GM12892 (cell line): ENCODE measurements around the gene HS3ST5.
"Not testable (repeated sequence)": the region's sequence is repeated elsewhere in the genome, so short reads cannot be mapped to it uniquely, and the experiment has no call there.

Experiments
- DNase-seq: peaks from one replicate; pipeline ENCODE4 v3.0.0; 2011; ENCODE audit not compliant: insufficient read length
- FAIRE-seq: peaks from 2 replicates; lab custom pipeline; 2011; peaks lifted over from hg19 to GRCh38; lab: Jason Lieb, UNC
- POLR2A ChIP-seq: IDR thresholded peaks from 2 replicates; pipeline ENCODE4 v1.6.1; 2011; ENCODE audit warnings: low read depth, low read length, control low read depth
- POLR2AphosphoS5 ChIP-seq: IDR thresholded peaks from 2 replicates; pipeline ENCODE4 v1.6.1; 2011; ENCODE audit warnings: low read depth, low read length, control low read depth
- TAF1 ChIP-seq: IDR thresholded peaks from 2 replicates; pipeline ENCODE4 v1.6.1; 2011; ENCODE audit warnings: low read depth, mild to moderate bottlenecking, control low read depth, low read length, borderline replicate concordance

HS3ST5 gene

DNA sequence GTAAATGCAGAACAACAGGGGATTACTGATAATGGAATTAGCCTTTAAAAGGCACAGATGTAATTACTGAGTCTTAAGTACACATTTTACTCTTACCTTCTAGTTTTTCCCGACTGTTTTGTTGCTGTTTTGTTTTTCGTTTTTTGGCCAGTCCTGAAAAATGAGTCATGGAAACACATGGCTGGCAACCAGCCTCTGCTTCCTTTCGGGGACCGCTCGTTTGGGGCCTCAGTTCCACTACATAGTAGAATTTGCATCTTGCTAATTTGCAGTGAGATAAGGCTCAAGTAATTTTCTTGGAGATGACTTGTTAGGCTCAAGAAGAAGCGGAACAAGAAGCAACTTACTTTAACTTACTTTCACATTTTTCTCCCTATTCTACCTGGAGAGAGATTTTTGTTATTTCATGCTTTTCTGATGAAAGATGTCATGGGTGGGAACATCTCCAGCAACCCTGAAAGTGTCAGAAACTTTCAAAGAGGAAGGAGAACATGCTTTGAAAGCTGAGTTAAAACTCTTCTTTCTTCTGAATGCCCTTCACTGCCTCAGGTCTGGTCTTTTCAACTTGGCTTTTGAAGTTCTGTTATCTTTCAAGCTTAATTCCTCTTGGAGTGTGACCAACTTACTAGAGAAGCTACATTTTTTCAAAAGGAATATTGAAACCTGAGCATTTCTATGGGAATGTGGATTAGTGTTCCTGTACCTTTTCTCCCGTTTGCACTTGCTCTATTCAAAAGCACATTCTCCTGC is 300.4 kb downstream of the HS3ST5 start:
- DNase-seq, result no peak
- no peak for TF ChIP-seq POLR2A
- no peak for TF ChIP-seq POLR2AphosphoS5
- no peak for TF ChIP-seq TAF1
- peak; percentile 38 for FAIRE-seq

DNA sequence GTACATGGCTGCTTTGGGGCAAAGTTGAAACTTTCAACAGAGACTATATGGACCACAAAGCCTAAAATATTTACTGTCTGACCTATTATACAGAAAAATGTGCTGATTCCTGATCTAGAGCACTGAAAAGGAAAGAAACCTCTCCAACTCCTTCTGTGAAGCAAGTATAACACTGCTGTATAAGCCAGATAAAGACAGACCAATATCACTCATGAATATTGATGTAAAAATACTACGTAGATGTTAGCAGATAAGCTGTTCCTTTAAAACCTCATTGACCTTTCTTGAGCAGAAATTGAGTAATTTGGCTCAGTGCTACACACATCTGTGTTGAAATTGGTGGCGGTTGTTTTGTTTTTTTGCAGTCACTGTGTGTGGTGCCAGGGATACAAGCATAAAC is 302.0 kb downstream of the HS3ST5 start:
- DNase-seq, result no peak

DNA sequence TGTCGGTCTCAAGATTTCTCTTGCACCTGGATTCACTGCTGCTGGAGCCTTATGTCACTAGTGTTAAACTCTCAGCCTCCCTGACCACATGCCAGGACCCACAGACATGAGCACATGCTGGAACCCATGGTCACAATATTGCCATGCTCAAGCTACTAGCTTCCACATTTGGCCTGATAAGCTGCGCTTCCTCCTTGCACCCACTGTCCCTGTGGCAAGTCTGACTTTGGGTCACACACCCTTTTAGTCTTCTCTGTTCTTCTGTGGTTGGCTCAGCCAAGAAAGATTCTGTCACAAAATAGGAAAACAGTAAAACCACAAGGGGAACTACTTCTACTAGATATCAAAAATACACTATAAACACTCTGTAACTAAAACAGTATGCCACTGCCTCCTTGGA is 303.0 kb downstream of the HS3ST5 start:
- FAIRE-seq (no peak), DNase-seq (no peak)
- TF ChIP-seq POLR2A, result no peak
- no peak for TF ChIP-seq POLR2AphosphoS5
- no peak for TF ChIP-seq TAF1

More for the DNA sequence above, 302.0 kb downstream of the HS3ST5 start:
- TF ChIP-seq POLR2A, result no peak
- FAIRE-seq, result no peak

DNA sequence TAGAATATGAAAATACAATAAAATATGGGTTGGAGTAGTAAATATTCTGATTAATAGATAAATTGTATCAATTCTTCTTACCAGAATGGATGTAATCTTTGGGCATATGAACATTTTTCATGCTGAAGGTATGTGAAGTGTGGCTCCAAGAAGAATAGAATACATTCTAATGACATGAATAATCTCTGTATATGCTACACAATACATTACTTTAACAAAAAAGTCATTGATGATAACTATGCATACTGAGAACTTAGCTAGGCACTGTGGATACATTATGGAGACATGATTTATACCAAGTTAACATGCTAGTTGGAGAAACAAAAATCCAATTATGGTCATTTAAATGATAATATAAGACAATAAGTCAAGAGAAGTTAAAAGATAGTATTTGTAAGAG is 309.2 kb downstream of the HS3ST5 start:
- no peak for TF ChIP-seq POLR2AphosphoS5
- no peak for TF ChIP-seq TAF1
- DNase-seq (no peak), FAIRE-seq (no peak)

DNA sequence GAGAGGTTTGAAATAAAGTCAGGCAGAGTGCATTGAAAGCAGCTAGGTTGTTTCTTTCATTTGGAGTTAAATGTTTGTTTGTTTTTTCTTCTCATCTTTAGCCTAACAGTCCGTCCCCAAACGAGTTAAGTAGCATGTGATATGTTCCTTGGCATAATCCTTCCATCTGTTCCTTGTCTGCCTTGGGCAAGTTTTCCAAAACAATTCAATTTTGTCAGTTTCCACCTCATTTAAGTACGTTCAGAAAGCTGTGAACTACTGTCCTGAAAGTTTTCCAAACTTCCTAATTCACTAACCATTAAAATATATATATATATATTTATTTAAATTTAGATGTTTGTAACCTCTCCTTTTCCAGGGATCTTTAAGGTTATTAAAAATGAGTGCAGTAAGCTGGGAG is 310.1 kb downstream of the HS3ST5 start:
- no peak for DNase-seq
- TF ChIP-seq POLR2A, result no peak
- no peak for TF ChIP-seq POLR2AphosphoS5
- no peak for TF ChIP-seq TAF1
- no peak for FAIRE-seq

DNA sequence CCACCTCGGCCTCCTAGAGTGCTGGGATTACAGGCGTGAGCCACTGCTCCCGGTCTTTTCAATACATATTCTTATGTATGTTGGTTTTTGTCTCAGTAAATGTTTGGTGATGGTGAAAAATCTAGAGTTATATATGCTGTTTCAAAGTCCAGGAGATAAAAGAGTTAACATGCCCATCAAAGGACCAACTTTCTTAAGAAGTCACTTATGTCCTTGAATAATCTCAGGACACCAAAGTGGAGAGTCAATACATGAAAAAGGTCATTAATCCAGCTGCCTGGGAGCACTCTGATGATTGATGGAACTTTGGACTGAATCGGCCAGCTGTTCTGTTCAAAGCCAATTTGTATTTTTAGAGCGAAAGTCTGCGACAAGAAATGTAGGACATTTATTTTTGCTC is 312.1 kb downstream of the HS3ST5 start:
- DNase-seq, result no peak
- no peak for TF ChIP-seq POLR2AphosphoS5
- TF ChIP-seq POLR2A, result no peak
- TF ChIP-seq TAF1, result no peak
- no peak for FAIRE-seq

DNA sequence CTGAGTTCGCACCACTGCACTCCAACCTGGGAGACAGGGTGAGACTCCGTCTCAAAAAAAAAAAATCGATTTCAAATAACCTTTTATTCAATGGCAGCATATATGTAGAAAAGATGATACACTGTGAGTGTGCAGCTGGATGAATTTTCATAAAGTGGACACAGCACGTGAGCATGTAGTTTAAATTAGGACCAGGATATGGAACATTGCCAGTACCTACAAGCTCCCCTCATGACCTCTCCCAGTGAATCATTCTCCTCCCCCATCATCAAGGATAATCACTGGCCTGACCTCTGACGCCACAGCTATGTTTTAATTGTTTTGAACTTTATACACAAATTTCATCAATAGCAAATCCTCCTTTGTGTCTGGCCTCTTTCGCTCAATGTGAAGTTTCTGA is 318.1 kb downstream of the HS3ST5 start:
- TF ChIP-seq POLR2A, result no peak
- DNase-seq (no peak), FAIRE-seq (no peak)

DNA sequence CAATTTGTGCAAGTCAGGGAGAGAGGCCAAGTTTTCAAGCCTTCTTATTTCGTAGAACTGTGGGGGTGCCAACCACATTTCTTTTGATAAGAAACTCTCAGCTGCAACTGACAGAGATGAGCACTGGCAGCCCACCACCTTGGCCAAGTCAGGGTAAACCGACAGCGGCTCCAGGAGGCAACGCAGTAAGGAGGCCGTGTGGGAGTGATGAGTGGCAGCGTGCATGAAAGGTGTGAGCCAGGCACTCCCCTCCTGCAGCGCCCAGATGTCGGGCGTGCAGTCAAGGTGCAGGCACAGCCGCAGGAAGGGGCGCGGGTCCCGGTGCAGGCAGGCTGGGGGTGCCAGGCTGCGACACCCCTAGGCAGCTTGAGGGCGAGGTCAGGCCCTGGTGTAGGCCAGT is 322.6 kb downstream of the HS3ST5 start:
- DNase-seq, result no peak
- no peak for TF ChIP-seq POLR2A
- TF ChIP-seq TAF1, result no peak
- TF ChIP-seq POLR2AphosphoS5, result no peak
- no peak for FAIRE-seq

DNA sequence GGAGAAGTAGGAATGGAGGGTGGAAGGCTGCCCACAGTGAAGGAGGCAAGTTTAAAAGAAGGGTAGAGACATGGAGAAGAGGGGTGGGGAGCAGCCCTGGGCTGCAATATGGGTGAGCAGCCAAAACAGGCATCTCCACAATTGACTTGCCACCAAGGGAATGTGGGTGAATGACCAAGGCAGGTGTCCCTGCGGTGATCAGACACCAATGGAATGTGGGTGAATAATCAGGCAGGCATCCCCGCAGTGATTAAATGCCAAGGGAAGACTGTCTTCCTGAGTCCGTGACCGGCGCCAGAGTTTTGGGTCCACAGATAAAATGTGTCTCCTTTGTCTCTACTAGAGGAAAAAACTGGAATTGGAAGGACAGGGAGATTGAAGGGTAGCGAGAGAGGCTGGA is 325.7 kb downstream of the HS3ST5 start:
- FAIRE-seq, DNase-seq: not testable (repeated sequence)

DNA sequence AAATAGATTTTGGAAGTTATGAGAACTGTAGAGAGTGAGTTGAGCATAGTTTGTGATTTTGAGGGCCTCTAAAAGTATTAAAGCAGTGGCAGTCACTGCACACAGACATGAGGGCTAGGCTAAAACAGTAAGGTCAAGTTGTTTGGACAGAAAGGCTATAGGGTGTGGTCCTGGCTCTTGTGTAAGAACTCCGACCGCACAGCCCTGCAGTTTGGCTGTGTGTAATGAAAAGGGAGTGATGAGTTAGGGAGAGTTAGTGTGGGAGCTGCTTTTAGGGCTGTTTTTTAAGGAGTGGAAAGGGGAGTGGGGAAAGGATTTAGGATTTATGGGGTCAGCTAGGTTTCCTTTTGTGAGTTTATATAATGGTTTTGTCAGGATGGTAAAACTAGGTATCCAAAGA is 328.7 kb downstream of the HS3ST5 start:
- not testable (repeated sequence) for DNase-seq, FAIRE-seq

DNA sequence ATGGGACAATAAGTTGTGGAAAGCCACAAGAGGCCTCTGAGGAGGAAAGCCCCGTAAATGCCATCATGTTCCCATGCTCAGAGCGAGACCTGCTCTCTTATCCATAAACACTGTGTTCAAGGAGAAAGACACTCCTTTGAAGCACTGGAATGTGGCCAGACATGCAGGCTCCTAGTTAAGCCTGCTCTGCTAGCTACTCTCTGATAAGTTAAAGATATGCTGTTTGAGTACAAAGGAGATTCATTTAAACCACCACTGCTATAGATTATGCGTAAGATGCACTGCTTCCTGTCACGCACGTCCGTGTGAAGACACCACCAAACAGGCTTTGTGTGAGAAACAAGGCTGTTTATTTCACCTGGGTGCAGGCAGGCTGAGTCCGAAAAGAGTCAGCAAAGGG is 331.3 kb downstream of the HS3ST5 start:
- not testable (repeated sequence) for FAIRE-seq

DNA sequence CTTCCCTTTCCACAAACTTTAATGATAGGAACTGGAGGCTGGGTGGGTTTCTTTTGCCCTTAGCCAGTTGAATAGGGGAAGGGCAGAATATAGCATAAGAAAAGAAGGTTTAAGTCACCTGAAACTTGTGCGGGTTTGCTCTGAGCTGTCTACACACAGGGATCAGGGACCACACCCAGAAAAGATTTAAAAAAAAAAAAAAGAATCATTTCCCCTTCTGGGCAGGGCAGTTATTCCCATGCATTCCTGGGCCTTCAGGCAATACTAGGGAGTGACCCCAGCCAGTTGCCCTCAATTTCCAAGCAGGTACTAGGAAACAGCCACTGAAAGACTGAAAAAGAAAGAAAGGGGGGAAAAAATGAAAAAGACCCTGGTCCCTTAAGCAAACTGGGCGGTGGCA is 332.3 kb downstream of the HS3ST5 start:
- FAIRE-seq, result no peak
- TF ChIP-seq POLR2AphosphoS5 (no peak), TAF1 (no peak), POLR2A (no peak)
- DNase-seq, result no peak

More for the DNA sequence above, 331.3 kb downstream of the HS3ST5 start:
- DNase-seq, result not testable (repeated sequence)

DNA sequence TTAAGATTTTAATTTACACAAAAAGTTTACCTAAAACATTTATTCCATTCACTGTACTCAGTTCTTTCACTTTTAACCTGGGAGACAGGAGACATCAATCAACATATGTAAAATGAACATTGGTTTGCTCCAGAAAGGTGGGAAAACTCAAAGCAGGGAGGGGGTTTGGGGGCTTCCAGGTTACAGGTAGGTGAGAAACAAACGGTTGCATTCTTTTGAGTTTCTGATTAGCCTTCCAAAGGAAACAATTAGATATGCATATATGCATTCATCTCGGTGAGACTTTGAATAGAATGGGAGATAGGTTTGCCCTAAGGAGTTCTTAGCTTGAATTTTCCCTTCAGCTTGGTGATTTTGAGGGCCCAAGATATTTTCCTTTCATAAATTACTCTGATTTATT is 333.6 kb downstream of the HS3ST5 start:
- TF ChIP-seq TAF1, result no peak
- no peak for TF ChIP-seq POLR2A
- TF ChIP-seq POLR2AphosphoS5, result no peak
- FAIRE-seq (no peak), DNase-seq (no peak)

DNA sequence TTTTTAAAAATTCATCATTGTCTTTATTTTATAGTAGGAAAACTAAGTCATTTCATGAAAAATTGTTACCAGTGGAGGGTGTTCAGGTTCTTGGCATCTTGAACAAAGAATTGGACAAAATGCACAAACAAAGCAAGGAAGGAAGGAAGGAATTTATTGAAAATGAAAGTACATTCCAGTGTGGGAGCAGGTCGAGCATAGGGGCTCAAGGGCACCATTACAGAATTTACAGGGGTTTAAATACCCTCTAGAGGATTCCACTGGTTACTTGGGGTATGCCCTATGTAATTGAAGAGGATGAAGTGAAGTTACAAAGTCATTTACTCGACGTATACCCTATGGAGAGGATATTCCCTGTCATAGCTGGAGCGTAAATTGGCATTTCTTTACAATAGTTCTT is 334.5 kb downstream of the HS3ST5 start:
- FAIRE-seq, result no peak
- TF ChIP-seq POLR2A (no peak), POLR2AphosphoS5 (no peak)
- DNase-seq, result no peak
